T1000 (cell line): ENCODE measurements around the gene MERTK.
A peak's percentile ranks its signal among the peaks of the same experiment; 100 is the strongest.
"Not testable (repeated sequence)": the region's sequence is repeated elsewhere in the genome, so short reads cannot be mapped to it uniquely, and the experiment has no call there.

Experiments
- DNase-seq: peaks from one replicate; lab custom pipeline; 2025; ENCODE audit warnings: mixed read lengths; lab: John Stamatoyannopoulos, UW

The MERTK gene

DNA sequence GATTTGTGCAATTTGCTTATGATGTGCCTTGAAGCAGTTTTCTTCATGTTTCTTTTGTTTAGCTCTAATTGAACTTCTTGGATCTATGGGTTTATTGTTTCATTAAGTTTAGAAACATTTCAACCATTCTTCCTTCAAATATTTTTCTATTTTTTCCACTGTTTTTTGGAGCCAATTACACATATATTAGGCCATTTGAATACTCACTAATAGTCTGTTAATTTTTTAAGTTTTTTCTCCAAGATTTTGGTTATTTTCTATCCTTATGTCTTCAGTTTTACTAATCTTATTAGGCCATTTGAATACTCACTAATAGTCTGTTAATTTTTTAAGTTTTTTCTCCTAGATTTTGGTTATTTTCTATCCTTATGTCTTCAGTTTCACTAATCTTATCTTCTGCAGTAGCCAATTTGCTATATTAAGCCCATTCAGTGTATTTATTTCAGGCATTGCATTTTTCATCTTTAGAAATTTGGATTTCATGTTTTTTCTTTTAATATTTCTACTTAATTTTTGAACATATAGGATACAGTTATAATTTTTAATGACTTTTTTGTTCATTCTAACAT lies 147.1 kb downstream of the MERTK start:
- DNase-seq = no peak

DNA sequence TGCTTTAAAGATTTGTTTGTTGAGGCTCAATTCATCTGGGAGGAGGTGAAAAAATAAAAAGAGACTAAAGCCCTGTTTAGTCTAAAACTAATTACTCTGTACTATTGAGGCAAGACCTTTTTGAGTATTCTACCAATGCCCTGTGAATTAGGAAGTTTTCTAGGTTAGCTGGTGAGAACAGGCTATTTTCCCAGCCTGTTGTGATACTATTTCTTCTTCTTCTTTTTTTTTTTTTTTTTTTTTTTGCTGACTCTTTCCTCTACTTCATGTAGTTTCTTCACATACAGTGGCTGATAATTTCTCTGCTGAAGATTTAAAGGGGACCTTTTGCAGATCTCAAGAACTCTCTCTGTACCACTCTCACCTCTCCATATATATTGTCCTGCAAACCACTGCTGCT lies 147.8 kb downstream of the MERTK start:
- no peak for DNase-seq

DNA sequence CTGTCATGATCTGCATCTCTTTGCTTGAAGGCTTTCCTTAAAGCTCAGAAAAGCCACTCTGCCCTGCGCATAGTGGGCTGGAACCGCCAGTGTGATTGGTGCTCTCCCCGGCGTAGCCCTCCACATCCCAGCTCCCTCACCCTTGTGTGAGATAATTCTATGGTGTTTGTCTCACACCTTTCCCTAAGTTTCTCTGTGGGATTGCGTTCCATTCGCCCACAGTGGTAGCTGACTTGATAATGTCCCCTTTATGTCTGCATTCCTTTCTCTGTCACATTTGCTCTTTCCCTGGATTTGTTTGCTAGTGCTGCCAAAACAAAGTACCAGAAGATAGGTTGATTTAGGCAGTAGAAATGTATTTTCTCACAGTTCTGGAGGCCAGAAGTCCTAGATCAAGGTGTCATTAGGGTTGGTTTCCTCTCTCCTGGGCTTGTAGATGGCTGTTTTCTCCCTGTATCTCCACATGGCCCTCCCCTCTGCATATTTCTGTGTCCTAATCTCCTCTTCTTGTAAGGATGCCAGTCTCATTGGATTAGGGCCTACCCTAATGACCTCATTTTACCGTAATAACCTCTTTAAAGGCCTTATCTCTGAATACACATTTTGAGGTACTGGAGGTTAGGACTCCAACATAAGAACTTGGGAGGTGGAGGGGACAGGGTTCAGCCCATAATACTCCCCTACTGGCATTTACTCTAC lies 149.3 kb downstream of the MERTK start:
- no peak for DNase-seq

DNA sequence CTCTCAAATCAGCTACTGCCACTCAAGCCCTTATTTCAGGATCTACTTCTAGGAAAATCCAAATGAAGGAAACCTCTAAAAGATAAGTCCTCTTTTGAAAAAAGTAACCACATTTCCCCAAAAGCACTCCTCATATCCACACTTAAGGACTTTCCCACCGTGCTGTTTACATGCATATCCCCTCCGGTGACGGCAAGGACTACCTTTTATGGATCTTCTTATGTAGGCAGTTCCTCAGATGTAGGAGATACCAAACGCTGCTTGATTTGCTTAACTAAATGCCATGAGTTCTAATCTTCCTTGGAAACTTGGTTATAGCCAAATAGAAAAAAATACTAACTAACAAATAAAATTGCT lies 149.8 kb downstream of the MERTK start:
- DNase-seq = no peak

DNA sequence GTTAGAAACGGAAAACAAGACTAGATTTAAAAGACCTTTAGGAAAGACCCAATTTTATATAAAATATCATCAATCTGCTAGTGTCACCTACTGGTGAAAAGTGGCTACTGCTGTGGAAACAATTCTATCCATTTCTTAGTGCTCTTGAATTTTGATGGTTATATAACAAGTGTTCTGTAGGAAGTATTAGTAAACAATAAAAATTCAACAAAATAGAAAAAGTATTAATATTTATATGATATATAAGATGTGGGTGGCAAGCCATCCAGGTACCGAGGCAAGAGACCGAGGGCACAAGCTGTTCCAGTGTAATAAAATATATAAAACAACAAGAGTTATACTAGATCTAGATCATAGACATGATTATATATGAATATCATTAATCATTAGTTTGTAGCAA lies 150.5 kb downstream of the MERTK start:
- DNase-seq = no peak

DNA sequence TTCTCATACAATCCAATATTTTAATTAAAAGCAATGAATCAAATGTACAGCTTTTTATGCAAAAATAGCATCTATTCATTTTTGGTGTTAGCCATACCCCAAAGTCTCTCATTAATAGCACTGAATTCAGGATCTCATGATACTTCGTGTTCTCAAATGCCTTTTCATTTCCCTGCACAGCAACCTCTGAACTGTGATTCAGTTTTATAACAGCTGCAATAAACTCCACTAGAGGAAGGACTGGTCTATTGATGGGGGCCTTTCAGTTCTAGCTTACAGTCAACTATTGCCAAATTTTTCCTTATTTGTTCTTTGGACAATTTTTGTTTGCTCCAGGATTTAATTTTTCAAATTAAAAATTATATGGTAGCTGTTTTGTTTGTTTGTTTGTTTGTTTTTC lies 151.9 kb downstream of the MERTK start:
- no peak for DNase-seq

DNA sequence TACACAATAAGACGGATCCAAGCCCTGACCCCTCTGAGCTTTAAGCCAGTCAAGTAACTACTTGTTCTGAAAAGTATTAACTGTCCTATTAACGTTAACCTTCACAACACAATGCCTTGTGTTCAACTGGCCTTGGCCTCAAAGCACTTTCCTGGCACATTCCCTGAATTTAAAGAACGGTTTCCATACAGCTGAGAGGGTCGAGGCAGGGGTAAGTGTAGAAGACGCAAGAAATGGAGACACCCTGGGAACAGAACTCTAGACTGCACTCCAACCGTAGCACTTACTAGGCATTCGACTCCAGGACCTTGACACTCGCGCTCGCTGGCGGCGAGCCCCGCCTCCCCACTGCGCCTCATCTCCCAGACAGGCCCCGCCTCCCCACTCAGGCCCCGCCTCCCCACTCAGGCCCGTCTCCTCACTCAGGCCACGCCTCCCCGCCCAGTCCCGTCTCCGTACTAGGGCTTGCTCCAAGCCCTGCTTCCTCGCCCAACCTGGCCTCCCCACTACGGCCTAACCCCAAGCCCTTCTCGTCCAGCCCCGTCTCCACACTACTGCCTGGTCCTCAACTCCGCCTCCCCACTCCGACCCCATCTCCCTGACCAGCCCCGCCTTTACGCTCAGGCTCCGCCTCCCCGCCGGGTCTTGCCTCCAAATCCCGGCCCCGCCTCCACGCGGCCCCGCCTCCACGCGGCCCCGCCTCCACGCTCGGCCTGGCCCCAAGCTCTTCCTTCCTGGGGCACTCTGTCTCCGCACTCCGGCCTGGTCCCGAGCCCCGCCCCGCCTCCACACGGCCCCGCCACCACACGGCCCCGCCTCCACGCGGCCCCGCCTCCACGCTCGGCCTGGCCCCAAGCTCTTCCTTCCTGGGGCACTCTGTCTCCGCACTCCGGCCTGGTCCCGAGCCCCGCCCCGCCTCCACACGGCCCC lies 155.8 kb downstream of the MERTK start:
- DNase-seq = peak; percentile 96

DNA sequence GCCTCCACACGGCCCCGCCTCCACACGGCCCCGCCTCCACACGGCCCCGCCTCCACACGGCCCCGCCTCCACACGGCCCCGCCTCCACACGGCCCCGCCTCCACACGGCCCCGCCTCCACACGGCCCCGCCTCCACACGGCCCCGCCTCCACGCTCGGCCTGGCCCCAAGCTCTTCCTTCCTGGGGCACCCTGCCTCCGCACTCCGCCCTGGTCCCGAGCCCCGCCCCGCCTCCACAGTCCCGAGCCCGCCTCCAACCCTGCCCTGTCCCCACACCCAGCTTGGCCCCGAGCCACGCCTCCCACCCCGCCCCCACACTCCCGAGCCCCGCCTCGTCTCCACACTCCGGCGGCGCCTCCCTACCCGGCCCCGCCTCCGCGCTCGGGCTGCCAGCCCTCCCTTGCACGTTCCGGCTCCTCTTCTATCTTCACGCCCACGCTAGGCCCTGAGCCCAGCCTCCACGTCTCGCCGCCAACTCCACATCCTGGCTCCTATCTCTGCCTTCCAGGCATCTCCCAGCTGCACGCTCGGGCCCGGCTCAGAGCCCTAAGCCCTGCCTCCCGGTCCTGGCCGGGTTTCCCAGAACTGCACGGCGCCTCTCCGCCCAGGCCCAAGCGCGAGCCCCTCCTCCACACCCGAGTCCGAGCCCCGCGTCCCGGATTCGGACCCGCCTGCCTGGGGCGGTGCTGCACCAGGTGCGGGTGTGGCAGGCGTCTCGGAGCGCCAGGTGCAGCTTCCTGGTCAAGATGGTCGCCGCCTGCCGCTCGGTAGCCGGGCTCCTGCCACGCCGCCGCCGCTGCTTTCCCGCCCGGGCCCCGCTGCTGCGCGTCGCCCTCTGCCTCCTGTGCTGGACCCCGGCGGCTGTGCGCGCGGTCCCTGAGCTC lies 156.7 kb downstream of the MERTK start, which contains the start of gene TMEM87B:
Gene TMEM87B, plus strand, starts transcription at position 423 of the 883 bp plus-strand sequence. Its CDS starts 323 bp downstream, at position 746.
- DNase-seq = peak; percentile 98

DNA sequence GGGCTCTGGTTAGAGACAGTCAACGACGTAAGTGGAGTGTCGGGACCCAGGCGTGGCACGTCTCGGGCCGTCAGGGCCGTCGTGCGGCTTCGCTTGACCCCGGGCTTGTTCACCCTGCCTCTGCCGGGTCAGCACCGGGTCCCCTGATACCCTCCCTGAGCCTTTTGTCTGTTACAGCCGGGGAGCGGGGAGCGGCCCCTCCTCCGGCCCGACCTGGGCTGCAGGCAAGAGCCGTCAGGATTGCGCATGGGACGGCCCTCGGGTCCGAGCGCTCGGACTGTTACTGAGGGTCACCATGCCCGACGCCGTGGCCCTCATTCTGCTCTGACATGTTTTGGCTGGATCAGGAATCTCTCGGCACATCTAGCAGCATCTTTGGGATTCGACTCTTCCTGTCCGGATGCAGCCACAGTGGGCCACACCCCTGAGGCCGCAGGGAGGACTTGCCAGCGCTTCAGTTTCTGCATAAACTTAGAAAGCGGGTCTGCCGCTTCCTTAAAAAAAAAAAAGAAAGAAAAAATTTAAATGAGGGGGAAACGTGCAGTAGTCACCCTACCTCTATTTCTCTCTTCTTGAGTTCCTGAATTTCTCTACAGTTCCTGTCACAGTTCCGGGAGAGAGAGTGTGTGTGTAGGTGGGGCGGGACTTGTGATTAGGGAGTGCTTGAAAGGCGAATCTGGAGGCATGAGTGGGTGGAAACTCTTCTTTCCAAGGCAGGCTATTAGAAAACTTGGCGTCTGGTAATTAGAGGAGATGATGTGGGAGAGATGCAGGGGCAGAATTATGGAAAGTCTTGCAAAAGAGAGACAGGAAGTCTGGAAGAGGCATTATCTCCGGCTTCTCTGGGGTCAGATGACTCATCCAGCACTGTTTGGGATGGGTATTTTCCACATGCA lies 157.6 kb downstream of the MERTK start:
- no peak for DNase-seq

DNA sequence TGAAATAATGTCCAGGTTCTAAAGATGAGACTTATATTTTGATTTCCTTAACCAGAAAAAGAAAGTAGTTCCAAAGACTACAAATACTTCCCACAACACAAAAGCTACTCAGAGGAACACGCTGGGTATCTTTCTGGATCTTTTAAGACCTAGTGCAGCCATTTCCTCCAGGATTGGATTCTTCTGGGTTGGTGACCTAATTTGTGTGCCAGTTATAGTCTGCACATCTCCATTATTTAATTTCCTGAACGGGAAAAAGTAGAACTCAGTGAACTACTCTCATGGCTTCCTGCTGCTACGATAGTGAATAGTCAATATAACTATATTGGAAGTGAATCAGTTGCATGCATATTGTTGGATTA lies 158.2 kb downstream of the MERTK start:
- no peak for DNase-seq

DNA sequence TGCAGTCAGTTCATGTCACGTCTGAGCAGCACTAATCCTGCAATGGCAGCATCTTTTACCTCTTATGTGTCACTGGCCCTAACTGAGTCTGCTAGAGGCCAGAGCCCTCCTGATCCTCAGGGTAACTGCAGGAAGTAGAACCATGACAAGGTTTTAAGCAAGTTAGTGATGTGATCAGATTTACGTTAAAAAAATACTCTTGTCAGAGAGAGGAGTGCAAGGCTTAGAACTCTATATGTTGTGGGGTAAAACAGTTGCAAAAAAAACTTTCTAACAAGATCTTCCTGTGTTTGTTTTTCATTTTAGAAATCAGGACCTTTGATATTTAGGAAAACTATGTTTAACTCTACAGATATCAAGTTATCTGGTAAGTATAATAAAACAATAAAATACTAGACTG lies 161.3 kb downstream of the MERTK start:
- no peak for DNase-seq

DNA sequence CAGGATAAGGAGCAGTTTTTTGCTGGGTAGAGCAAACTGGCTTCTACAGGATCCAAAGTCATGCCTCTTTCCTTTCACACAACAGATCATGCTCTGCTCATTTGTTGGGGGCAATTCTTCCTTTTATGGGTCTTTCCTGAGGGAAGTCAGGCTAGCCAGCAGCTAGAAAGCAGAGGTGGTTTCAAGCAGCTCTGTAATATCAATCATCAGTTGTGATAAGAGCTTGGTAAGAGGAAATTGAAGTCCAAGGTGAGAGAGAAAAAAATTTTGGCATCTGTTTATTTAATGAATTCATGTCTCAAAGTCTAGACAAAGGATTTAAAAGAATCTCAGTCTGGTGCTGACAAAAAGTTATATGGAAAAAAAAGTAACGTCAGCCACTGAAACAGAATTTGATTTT lies 162.9 kb downstream of the MERTK start:
- DNase-seq = no peak

DNA sequence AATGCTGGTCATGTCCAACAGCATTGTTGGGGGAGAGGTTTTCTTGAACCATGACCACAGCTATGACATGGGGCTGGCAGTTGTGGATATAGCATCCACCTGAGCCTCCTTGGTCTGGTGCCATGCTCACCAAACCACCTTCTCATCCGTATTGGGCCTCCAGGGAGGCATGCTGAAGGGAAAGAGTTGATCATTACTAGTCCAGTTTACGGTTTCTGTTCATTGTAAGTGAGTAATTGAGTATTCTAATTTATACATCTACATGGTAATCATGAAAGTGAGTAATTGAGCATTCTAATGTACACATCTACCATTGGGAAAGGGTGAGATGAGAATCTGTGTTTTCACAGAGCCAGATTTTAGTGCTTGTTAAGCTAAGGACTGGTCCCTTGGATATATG lies 163.4 kb downstream of the MERTK start:
- DNase-seq = no peak

DNA sequence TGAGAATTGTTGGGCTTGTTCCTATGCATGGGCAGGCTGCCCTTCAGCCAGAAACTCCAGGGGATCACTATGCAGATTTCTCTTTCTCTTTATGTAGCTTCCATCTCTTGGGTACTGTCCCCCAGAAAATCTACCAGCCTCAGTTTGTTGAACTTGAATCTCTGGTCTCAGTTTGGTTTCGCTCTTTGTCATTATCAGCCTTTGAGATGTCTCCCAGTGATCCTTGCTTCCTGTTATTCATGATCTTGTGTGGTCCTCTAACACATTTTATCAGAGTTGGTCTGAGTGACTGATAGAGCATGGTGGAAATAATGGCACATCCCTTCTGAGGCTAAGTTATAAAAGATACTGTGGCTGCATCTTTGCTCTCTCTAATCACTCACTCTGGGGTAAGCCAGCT lies 164.5 kb downstream of the MERTK start:
- no peak for DNase-seq

DNA sequence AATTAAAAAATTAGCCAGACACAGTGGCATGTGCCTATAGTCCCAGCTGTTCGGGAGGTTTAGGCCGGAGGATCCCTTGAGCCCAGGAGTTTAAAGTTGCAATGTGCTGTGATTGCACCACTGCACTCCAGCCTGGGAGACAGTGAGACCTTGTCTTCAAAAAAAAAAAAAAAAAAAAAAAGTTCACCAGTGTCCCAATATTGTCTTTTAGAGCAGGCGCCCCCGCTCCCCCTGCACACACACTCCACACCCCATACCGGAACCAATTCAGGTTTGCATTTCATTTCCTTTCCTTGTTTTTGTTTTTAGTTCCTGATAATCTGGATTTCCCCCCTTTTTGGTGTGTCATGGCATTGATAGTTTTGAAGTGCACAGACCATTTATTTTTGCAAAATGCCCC lies 167.1 kb downstream of the MERTK start:
- DNase-seq = no peak

DNA sequence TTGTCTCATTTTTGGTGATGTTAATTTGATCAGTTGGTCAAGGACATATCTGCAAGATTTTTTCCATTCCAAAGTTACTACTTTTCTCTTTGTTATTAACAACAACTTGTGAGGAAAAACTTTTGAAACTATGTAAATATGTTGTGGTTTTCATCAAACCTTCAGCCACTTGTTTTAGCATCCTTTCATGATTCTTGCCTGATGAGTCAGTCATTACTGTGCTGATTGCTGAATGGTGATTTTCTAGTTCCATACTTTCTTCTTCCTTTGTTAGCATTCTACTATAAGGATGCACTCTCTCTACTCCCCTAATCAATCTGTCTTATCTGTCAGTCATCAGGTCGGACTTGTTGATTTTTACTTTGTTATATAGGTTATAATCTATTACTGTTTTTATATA lies 167.6 kb downstream of the MERTK start:
- DNase-seq = no peak

DNA sequence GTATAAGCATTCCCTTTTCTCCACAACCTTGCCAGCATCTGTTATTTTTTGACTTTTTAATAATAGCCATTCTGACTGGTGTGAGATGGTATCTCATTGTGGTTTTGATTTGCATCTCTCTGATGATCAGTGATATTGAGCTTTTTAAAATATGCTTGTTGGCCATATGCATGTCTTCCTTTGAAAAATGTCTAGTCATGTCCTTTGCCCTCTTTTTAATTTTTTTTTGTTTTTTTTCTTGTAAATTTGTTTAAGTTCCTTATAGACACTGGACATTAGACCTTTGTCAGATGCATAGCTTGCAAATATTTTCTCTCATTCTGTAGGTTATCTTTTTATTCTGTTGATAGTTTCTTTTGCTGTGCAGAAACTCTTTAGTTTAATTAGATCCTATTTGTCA lies 171.4 kb downstream of the MERTK start:
- DNase-seq = not testable (repeated sequence)

DNA sequence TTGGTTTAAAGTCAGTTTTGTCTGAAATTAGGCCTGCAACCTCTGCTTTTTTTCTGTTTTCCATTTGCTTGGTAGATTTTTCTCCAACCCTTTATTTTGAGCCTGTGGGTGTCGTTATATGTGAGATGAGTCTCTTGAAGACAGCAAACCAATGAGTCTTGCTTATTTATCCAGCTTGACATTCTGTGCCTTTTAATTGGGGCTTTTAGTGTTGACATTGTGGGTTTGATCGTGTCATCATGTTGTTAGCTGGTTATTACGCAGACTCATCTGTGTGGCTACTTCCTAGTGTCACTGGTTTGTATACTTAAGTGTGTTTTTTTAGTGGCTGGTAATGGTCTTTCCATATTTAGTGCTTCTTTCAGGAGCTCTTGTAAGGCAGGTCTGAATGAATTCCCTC lies 175.5 kb downstream of the MERTK start:
- DNase-seq = no peak

DNA sequence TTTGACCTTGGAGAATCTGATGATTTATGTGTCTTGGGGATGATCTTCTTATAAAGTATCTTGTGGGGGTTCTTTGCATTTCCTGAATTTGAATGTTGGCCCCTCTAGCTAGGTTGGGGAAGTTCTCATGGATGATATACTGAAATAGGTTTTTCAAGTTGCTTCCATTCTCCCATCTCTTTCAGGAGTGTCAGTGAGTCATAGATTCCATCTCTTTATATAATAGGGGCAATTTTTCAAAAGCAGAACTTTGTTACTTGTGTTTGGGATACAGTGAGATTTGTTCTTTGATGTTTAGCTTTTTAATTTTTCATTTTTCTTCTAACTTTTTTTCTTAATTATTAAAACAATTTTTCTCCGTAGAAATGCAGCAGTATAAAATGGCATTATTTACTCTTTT lies 176.1 kb downstream of the MERTK start:
- no peak for DNase-seq

DNA sequence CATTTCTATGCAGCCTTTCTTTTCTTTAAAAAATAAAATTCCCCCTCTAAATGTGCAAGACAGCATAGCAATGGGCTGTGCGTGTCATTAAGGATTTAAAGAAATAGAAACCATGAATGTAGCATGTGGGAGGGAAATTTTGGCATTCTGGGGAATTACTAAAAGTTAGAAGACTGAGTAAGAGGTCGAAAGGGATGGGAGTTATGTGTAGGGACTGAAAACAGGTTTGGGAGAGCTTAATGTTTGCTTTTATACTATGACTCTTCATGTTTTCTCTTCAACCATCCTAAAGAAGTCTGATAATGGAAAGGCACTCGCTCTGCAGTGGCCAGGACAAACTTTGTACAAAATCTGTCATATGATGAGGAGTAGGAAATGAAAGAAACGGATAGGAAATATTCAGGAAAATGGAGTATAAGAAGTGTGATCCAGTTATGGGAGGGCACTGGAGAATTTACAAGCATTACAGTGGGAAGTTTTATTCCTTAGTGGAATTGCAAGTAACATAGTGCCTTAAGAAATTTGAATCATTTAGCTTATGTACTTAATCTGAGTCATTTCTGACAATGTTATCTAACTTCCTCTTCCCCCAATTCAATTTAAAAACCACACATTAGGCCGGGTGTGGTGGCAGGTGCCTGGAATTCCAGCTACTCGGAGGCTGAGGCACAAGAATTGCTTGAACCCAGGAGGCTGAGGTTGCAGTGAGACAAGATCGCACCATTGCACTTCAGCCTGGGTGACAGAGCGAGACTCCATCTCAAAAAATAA lies 177.3 kb downstream of the MERTK start:
- DNase-seq = no peak
